Heart right ventricle (tissue), 16 donors: ENCODE results near the gene TRIM32. TPM values are rescaled to one million over a fixed set of nuclear protein-coding genes. Genes with fewer than 3 reads are reported as not detected.

ENCODE experiments used
- ATAC-seq, 8 donors: fragments of 200-7000 bp; cut with Tn5 transposase; one replicate each; pipeline ENCODE4 v1.9.1; 2020; ENCODE audit warnings: mild to moderate bottlenecking in 8 of 8, moderate library complexity in 8 of 8, moderate number of reproducible peaks in 1 of 8
- DNase-seq, 2 donors: peaks; one replicate each; pipeline ENCODE4 v3.0.0-alpha.2; 2020
- H3K27ac ChIP-seq, 10 donors: fragments of 200-600 bp; sonication (generic) in 2 of 10; one replicate each; pipeline versions ENCODE4 v1.5.0 to v1.8.0; 2020 to 2022; ENCODE audit warnings: mild to moderate bottlenecking in 3 of 10
- H3K27me3 ChIP-seq, 7 donors: fragments of 200-600 bp; one replicate each; pipeline ENCODE4 v1.8.0; 2021 to 2022; ENCODE audit warnings: mild to moderate bottlenecking in 2 of 7
- H3K36me3 ChIP-seq, 9 donors: fragments of 200-600 bp; sonication (generic) in 1 of 9; one replicate each; pipeline versions ENCODE4 v1.5.0 to v1.8.0; 2020 to 2022; ENCODE audit warnings: mild to moderate bottlenecking in 2 of 9
- H3K4me1 ChIP-seq, 9 donors: fragments of 200-600 bp; sonication (generic) in 1 of 9; one replicate each; pipeline versions ENCODE4 v1.5.0 to v1.8.0; 2020 to 2022; ENCODE audit warnings: mild to moderate bottlenecking in 4 of 9
- H3K4me3 ChIP-seq, 10 donors: fragments of 200-600 bp; sonication (generic) in 2 of 10; one replicate each; pipeline versions ENCODE4 v1.5.0 to v1.8.0; 2020 to 2022; ENCODE audit warnings: mild to moderate bottlenecking in 7 of 10, moderate library complexity in 2 of 10
- H3K9me3 ChIP-seq, 11 donors: fragments of 200-600 bp in 10 of 11; sonication (generic) in 2 of 11; one replicate each; pipeline versions ENCODE4 v1.5.0 to v1.8.0; 2013 to 2022; ENCODE audit warnings: mild to moderate bottlenecking in 2 of 11, control low read depth in 1 of 11, moderate library complexity in 1 of 11
- WGBS, 2 donors: extraction: QIAGEN DNeasy Blood & Tissue Kit; methylation state at CpG; one replicate each; pipeline ENCODE4 v1.1.7; 2013; ENCODE audit warnings: inconsistent platforms in 1 of 2; 5-methylcytosine and 5-hydroxymethylcytosine counted together
- intact Hi-C, 10 donors: fragments of 100-400 bp; cut with DNase I; formaldehyde crosslinking; loops; one replicate each; pipeline versions ENCODE4 v1.11.1 to v1.14.2; 2022
- polyA plus RNA-seq, 2 donors: library from polyadenylated mRNA; stranded (reverse); fragments of 200-250 nt; gene quantifications; one replicate each; pipeline ENCODE4 v1.2.3, GENCODE V29; 2013
- total RNA-seq, 10 donors: library from RNA; stranded (reverse); fragmentation: NEBNext Ultra II Directional in 3 of 10; extraction: Animal tissue kit (Norgen Biotek cat#: 25700) in 3 of 10; gene quantifications; one replicate each; pipeline versions ENCODE4 v1.2.1 to v1.2.4, GENCODE V29; 2021 to 2023
- TF ChIP-seq, protein P1 (sequence below), 9 donors: fragments of 200-600 bp; sonication (generic) in 2 of 9; IDR thresholded peaks; one replicate each; pipeline versions ENCODE4 v1.5.0 to v1.8.0; 2021 to 2022; ENCODE audit warnings: antibody characterized with exemption in 9 of 9, mild to moderate bottlenecking in 5 of 9, moderate library complexity in 1 of 9
- donor health status: Arrhythmogenic right ventricular cardiomyopathy.
- donor health status: ischemic (EF 13 %, LVEDD 7.1; RV severe dilation, severe dysfunction).
- donor health status: healthy with polysubstance abuse.
- donor health status: DM: no; HTN: yes; CAD: no.
- donor health status: DM: no; HTN: no; CAD: no.
- donor health status: ischemic (EF 25% LVEDD 6.9; RV normal size, moderate dysfunction).
- donor health status: ischemic (EF 25% LVEDD 5.7; RV mildly dilated, moderate dysfunction).
- donor health status: healthy.
- donor health status: DM: yes; HTN: yes; CAD: no.
- donor health status: Ischemic cardiomyopathy.
- donor health status: ischemic (EF 35%, LVEDD 5.7; RV mildly dilated, moderate dysfunction).
- donor health status: nonischemic (EF 11% LVEDD 7.7; RV severe dilation, severe dysfunction).
- donor health status: DM: yes; HTN: yes; CAD: no.
- donor health status: PGD.
- donor health status: ischemic (EF 29% LVEDD 5.4; RV normal size, mild dysfunction).
- donor health status: nonischemic (EF 23%, LVEDD 6.1; RV moderate dilation, normal function).

The TRIM32 gene
- total and polyA plus RNA-seq, 12 donors, result 2.6 to 21.2 (median 13.4) TPM

DNA sequence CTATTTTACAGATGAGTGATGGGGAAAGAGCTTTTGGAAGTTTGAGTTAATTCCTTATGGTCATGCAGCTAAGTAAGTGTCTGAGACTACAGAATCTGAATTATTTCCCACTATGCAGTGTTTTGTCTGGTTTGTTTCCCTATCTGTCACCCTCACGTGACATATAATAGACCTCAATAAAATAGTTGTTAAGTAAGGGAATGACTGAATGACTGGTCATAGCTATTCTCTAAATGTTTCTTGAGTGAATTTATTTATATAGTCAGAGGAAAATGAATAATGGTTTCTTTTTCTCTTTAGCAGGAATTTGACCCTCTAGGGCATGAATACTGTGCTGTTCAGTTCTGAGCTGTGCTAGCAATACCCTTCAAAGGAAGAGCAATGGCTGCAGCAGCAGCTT is 10.3 kb downstream of the TRIM32 start:
- peaks cover 0 to 37% (median 17%) of the 10 kb centered on the region in 9 donors for H3K4me1 ChIP-seq
- no peaks in the 10 kb centered on the region for H3K27me3 ChIP-seq
- TF ChIP-seq, protein P1, sequence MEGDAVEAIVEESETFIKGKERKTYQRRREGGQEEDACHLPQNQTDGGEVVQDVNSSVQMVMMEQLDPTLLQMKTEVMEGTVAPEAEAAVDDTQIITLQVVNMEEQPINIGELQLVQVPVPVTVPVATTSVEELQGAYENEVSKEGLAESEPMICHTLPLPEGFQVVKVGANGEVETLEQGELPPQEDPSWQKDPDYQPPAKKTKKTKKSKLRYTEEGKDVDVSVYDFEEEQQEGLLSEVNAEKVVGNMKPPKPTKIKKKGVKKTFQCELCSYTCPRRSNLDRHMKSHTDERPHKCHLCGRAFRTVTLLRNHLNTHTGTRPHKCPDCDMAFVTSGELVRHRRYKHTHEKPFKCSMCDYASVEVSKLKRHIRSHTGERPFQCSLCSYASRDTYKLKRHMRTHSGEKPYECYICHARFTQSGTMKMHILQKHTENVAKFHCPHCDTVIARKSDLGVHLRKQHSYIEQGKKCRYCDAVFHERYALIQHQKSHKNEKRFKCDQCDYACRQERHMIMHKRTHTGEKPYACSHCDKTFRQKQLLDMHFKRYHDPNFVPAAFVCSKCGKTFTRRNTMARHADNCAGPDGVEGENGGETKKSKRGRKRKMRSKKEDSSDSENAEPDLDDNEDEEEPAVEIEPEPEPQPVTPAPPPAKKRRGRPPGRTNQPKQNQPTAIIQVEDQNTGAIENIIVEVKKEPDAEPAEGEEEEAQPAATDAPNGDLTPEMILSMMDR (IDR thresholded peaks at IDR 0.05), result no peak
- H3K36me3 ChIP-seq, result peaks cover 0 to 46% (median 30%) of the 10 kb centered on the region in 9 donors
- H3K9me3 ChIP-seq, result no peaks in the 10 kb centered on the region
- 79 to 86% methylated on average over 1 of the region's 1 CpG for WGBS, 2 donors
- no peak overlapping the region for H3K27ac ChIP-seq
- DNase-seq (no peak), ATAC-seq (no peak)
- no peak overlapping the region for H3K4me3 ChIP-seq
- intact Hi-C loops, result no loop called here

GRCh38 chr9:116697887-116698286 is 10.8 kb downstream of the TRIM32 start:
- Histone ChIP-seq H3K27me3 (no peaks in the 10 kb centered on the region), H3K4me1 (peaks cover 0 to 31% (median 17%) of the 10 kb centered on the region in 9 donors), H3K36me3 (peaks cover 0 to 46% (median 30%) of the 10 kb centered on the region in 9 donors), H3K4me3 (no peak overlapping the region), H3K27ac (no peak overlapping the region), H3K9me3 (no peaks in the 10 kb centered on the region)
- ATAC-seq (peak in 1 of 8 donors; percentile 9), DNase-seq (no peak)
- 97% methylated on average over 16 of the region's 16 CpGs for WGBS, 2 donors
- intact Hi-C loops, result no loop called here
- TF ChIP-seq, protein P1 (IDR thresholded peaks at IDR 0.05), result no peak

DNA sequence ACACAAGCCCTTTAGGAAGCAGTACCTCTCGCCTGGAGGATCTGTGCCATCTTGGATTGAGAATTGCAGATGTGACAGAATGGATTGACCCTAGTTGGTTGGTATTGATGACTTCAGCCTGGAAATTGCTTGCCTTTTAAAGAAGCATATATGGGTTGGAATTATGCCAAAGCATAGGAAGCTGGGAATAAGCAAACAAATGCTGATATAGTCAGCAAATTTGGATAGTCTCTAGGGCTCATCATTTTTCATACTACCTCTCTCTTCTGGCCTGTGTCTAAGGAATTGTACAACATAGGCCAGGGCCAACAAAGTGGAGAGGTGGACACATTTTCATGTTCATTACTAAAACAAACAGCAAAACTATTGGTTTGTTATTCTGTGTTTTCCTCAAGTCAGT is 13.2 kb downstream of the TRIM32 start:
- no peak for DNase-seq
- no peak for ATAC-seq
- TF ChIP-seq, protein P1 (IDR thresholded peaks at IDR 0.05), result no peak
- intact Hi-C loops, result no loop called here
- WGBS, 2 donors, result 100% methylated on average over 1 of the region's 1 CpG
- peaks cover 0 to 46% (median 30%) of the 10 kb centered on the region in 9 donors for H3K36me3 ChIP-seq
- peaks cover 0 to 13% (median 6%) of the 10 kb centered on the region in 9 donors for H3K4me1 ChIP-seq
- no peaks in the 10 kb centered on the region for H3K9me3 ChIP-seq
- no peaks in the 10 kb centered on the region for H3K27me3 ChIP-seq
- H3K4me3 ChIP-seq, result no peak overlapping the region
- H3K27ac ChIP-seq, result no peak overlapping the region

GRCh38 chr9:116700882-116701865 is 14.1 kb downstream of the TRIM32 start:
- no peak overlapping the region for H3K27ac ChIP-seq

More at GRCh38 chr9:116700882-116701865, 14.1 kb downstream of the TRIM32 start:
- ATAC-seq (no peak), DNase-seq (no peak)
- peaks cover 0 to 9% (median 0%) of the 10 kb centered on the region in 9 donors for H3K4me1 ChIP-seq
- no peaks in the 10 kb centered on the region for H3K27me3 ChIP-seq
- intact Hi-C loops, result no loop called here
- no peaks in the 10 kb centered on the region for H3K9me3 ChIP-seq
- peaks cover 0 to 46% (median 30%) of the 10 kb centered on the region in 9 donors for H3K36me3 ChIP-seq
- 80 to 81% methylated on average over 2 of the region's 2 CpGs for WGBS, 2 donors
- no peak overlapping the region for H3K4me3 ChIP-seq
- TF ChIP-seq, protein P1 (IDR thresholded peaks at IDR 0.05), result no peak
